Activated CD8-positive, alpha-beta T cell treated with anti-CD3 and anti-CD28 coated beads, Interleukin-2, amount 10 ng/mL, durations not matched to agents 7 days and 5 days (primary cell): ENCODE data around the gene AKT1S1. TPM values are rescaled to one million over a fixed set of nuclear protein-coding genes. Genes with fewer than 3 reads are reported as not detected.

Experiments used
- ATAC-seq: fragments of 150-1000 bp; cut with Tn5 transposase; one replicate; pipeline ENCODE4 v1.10.0; 2021; ENCODE audit warnings: moderate library complexity
- CTCF ChIA-PET: fragments of 350-600 bp; sonication (Branson Sonifier 250); formaldehyde crosslinking; loops from one replicate; lab custom pipeline; 2021; ENCODE audit warnings: antibody characterized with exemption; lab: Charles Lee
- POLR2A ChIA-PET: fragments of 350-600 bp; sonication (Branson Sonifier 250); formaldehyde crosslinking; loops from one replicate; lab custom pipeline; 2021; ENCODE audit warnings: antibody characterized with exemption; lab: Charles Lee
- DNase-seq: peaks from one replicate; pipeline ENCODE4 v3.0.0-alpha.2; 2020
- H3K27ac Mint-ChIP-seq: one replicate; pipeline ENCODE4 v1.8.0; 2021; ENCODE audit warnings: mild to moderate bottlenecking, mixed read lengths
- H3K27me3 Mint-ChIP-seq: one replicate; pipeline ENCODE4 v1.8.0; 2021; ENCODE audit warnings: low read depth, mixed read lengths
- H3K36me3 Mint-ChIP-seq: one replicate; pipeline ENCODE4 v1.8.0; 2021; ENCODE audit warnings: low read depth, mixed read lengths
- H3K4me1 Mint-ChIP-seq: one replicate; pipeline ENCODE4 v1.8.0; 2021; ENCODE audit warnings: low read depth, mixed read lengths
- H3K4me3 Mint-ChIP-seq: one replicate; pipeline ENCODE4 v1.8.0; 2021; ENCODE audit warnings: mild to moderate bottlenecking, mixed read lengths
- H3K9me3 Mint-ChIP-seq: one replicate; pipeline ENCODE4 v1.8.0; 2022; ENCODE audit warnings: mixed read lengths; ENCODE audit not compliant: insufficient read depth
- total RNA-seq, 2 experiments: library from RNA; stranded (reverse); gene quantifications; one replicate each; pipeline ENCODE4 v1.2.3, GENCODE V29; 2021

The AKT1S1 gene
- total RNA-seq, 2 experiments from 2014 or later, result 15.6 to 16.4 TPM

- ATAC-seq (no peak), DNase-seq (no peak)
- Mint-ChIP-seq H3K27ac (no peak overlapping the region), H3K4me3 (no peak overlapping the region), H3K9me3 (no peaks in the 10 kb centered on the region), H3K36me3 (peaks cover 55% of the 10 kb centered on the region), H3K4me1 (peaks cover 34% of the 10 kb centered on the region), H3K27me3 (no peaks in the 10 kb centered on the region)
- ChIA-PET POLR2A (no interaction called here), CTCF (no interaction called here)
Measured at GRCh38 chr19:49836176-49837008, 40.8 kb downstream of the AKT1S1 start.

DNA sequence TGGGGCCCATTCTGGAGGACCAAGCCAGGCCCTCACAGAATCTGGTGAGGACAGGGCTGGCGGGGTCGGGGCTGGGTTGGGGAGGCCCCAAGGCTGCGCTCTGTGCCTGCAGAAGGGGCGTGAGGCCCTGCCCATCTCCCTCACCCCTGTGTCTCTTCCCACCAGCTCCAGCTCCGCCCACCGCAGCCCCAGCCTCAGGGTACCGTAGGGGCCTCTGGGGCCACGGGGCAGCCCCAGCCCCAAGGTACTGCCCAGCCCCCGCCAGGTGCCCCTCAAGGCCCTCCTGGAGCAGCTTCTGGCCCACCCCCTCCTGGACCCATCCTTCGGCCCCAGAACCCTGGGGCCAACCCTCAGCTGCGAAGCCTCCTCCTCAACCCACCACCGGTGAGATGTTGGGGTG is 41.6 kb downstream of the AKT1S1 start:
- Mint-ChIP-seq H3K4me3 (no peak overlapping the region), H3K36me3 (peaks cover 54% of the 10 kb centered on the region), H3K4me1 (peaks cover 40% of the 10 kb centered on the region), H3K27me3 (no peaks in the 10 kb centered on the region), H3K27ac (no peak overlapping the region), H3K9me3 (no peaks in the 10 kb centered on the region)
- CTCF ChIA-PET, result no interaction called here
- DNase-seq, result no peak
- POLR2A ChIA-PET, result interaction anchor here (0.8 kb wide), 1 partner anchor 11 kb away, joined by 3 read pairs; no protein-coding TSS in a partner anchor
- no peak for ATAC-seq

GRCh38 chr19:49833599-49833998 is 43.6 kb downstream of the AKT1S1 start:
- ChIA-PET CTCF (interaction anchor here (1.1 to 2.1 kb wide), 2 partner anchors 11 to 116 kb away, joined by 3 to 5 read pairs; no protein-coding TSS in a partner anchor), POLR2A (no interaction called here)
- no peak for ATAC-seq
- no peaks in the 10 kb centered on the region for H3K9me3 Mint-ChIP-seq
- H3K27ac Mint-ChIP-seq, result peak overlapping the region; percentile 57
- no peak overlapping the region for H3K4me3 Mint-ChIP-seq
- peaks cover 40% of the 10 kb centered on the region for H3K4me1 Mint-ChIP-seq
- no peaks in the 10 kb centered on the region for H3K27me3 Mint-ChIP-seq
- no peak for DNase-seq
- peaks cover 37% of the 10 kb centered on the region for H3K36me3 Mint-ChIP-seq

- peaks cover 33% of the 10 kb centered on the region for H3K4me1 Mint-ChIP-seq
- ChIA-PET CTCF (interaction anchor here (1.1 to 2.1 kb wide), 2 partner anchors 16 to 115 kb away, joined by 3 to 5 read pairs; no protein-coding TSS in a partner anchor), POLR2A (interaction anchor here (0.7 to 1.6 kb wide), 2 partner anchors 13 to 16 kb away, joined by 3 read pairs; no protein-coding TSS in a partner anchor)
- ATAC-seq (no peak), DNase-seq (no peak)
- no peak overlapping the region for H3K4me3 Mint-ChIP-seq
- no peaks in the 10 kb centered on the region for H3K9me3 Mint-ChIP-seq
- peaks cover 32% of the 10 kb centered on the region for H3K36me3 Mint-ChIP-seq
- H3K27me3 Mint-ChIP-seq, result no peaks in the 10 kb centered on the region
- peak overlapping the region; percentile 68 for H3K27ac Mint-ChIP-seq
Measured at GRCh38 chr19:49832556-49832955, 44.6 kb downstream of the AKT1S1 start.

- Mint-ChIP-seq H3K36me3 (peaks cover 30% of the 10 kb centered on the region), H3K27me3 (no peaks in the 10 kb centered on the region), H3K9me3 (no peaks in the 10 kb centered on the region), H3K27ac (peak overlapping the region; percentile 46), H3K4me3 (no peak overlapping the region), H3K4me1 (peaks cover 29% of the 10 kb centered on the region)
- ChIA-PET CTCF (interaction anchor here (1.1 to 2.1 kb wide), 2 partner anchors 17 to 114 kb away, joined by 3 to 5 read pairs; no protein-coding TSS in a partner anchor), POLR2A (interaction anchor here (1.6 kb wide), 1 partner anchor 12 kb away, joined by 3 read pairs; no protein-coding TSS in a partner anchor)
- no peak for ATAC-seq
- DNase-seq, result no peak
Measured at GRCh38 chr19:49831592-49831991, 45.6 kb downstream of the AKT1S1 start.

GRCh38 chr19:49830766-49831165 is 46.4 kb downstream of the AKT1S1 start:
- Mint-ChIP-seq H3K27ac (no peak overlapping the region), H3K36me3 (peaks cover 34% of the 10 kb centered on the region), H3K27me3 (no peaks in the 10 kb centered on the region), H3K9me3 (no peaks in the 10 kb centered on the region), H3K4me3 (no peak overlapping the region), H3K4me1 (peaks cover 29% of the 10 kb centered on the region)
- ATAC-seq, result no peak
- no peak for DNase-seq
- CTCF ChIA-PET, result no interaction called here
- POLR2A ChIA-PET, result no interaction called here

GRCh38 chr19:49829721-49830120 is 47.4 kb downstream of the AKT1S1 start:
- Mint-ChIP-seq H3K36me3 (peaks cover 28% of the 10 kb centered on the region), H3K9me3 (no peaks in the 10 kb centered on the region)

DNA sequence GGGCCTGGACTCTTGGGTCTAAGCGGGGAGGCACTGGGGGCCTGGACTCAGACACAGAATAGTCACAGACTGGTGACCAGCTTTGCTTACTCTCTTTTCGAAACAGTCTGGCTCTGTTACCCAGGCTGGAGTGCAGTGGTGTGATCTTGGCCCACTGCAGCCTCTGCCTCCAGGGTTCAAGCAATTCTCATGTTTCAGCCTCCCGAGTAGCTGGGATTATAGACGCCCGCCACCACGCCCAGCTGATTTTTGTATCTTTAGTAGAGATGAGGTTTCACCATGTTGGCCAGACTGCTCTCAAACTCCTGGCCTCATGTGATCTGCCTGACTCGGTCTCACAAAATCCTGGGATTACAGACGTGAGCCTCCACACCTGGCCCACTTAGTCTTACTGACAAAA is 48.0 kb downstream of the AKT1S1 start:
- ChIA-PET POLR2A (no interaction called here), CTCF (no interaction called here)
- H3K9me3 Mint-ChIP-seq, result no peaks in the 10 kb centered on the region
- ATAC-seq, result no peak
- H3K27me3 Mint-ChIP-seq, result no peaks in the 10 kb centered on the region
- H3K4me1 Mint-ChIP-seq, result peaks cover 29% of the 10 kb centered on the region
- DNase-seq, result no peak
- H3K4me3 Mint-ChIP-seq, result no peak overlapping the region
- no peak overlapping the region for H3K27ac Mint-ChIP-seq
- H3K36me3 Mint-ChIP-seq, result peaks cover 26% of the 10 kb centered on the region

More at GRCh38 chr19:49829721-49830120, 47.4 kb downstream of the AKT1S1 start:
- Mint-ChIP-seq H3K27ac (no peak overlapping the region), H3K4me1 (peaks cover 29% of the 10 kb centered on the region), H3K4me3 (no peak overlapping the region), H3K27me3 (no peaks in the 10 kb centered on the region)
- DNase-seq (no peak), ATAC-seq (no peak)
- CTCF ChIA-PET, result no interaction called here
- POLR2A ChIA-PET, result no interaction called here

DNA sequence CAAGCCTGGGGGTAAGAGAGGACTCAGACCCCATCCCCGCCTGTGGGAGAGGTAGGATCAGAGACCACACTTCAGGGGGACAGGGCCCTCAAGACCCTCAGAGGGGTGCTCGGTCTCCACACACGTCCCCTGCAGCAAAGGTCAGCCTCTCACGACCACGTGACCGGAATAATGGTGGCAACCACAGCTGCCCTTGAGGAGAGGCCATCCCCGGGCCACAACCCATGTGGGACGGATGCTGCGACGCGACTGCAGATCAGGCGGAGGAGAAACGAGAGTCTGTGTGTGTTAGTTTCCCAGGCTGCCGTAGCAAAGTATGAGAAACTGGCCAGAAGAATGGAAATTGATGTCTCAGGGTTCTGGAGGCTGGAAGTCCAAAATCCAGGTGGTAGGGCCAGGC is 50.1 kb downstream of the AKT1S1 start:
- DNase-seq, result no peak
- H3K4me1 Mint-ChIP-seq, result peaks cover 11% of the 10 kb centered on the region
- no peak overlapping the region for H3K27ac Mint-ChIP-seq
- ChIA-PET CTCF (no interaction called here), POLR2A (no interaction called here)
- H3K36me3 Mint-ChIP-seq, result peaks cover 22% of the 10 kb centered on the region
- H3K4me3 Mint-ChIP-seq, result no peak overlapping the region
- H3K9me3 Mint-ChIP-seq, result no peaks in the 10 kb centered on the region
- H3K27me3 Mint-ChIP-seq, result no peaks in the 10 kb centered on the region
- ATAC-seq, result no peak

DNA sequence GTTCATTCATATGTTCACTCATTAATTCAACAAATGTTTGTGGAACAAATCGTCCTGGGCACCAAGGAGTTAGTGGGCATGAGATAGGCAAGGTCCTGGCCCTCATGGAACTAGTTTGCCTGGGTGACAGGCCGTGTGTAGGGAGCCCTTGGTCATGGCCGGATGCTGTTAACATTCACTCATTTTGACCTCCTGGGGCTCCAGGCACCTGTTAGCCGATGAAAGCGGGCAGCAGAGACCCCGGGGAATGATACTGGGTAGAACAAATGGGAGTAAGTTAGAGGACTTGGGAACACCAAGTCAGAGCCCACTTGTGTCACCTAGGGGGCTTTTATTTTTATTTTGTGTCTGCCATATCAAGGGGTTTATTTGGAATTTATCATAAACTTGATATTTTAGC is 52.5 kb downstream of the AKT1S1 start:
- DNase-seq, result no peak
- Mint-ChIP-seq H3K27me3 (no peaks in the 10 kb centered on the region), H3K36me3 (peaks cover 23% of the 10 kb centered on the region), H3K4me1 (peaks cover 4% of the 10 kb centered on the region), H3K9me3 (no peaks in the 10 kb centered on the region), H3K27ac (no peak overlapping the region), H3K4me3 (no peak overlapping the region)
- POLR2A ChIA-PET, result no interaction called here
- no peak for ATAC-seq
- CTCF ChIA-PET, result interaction anchor here (0.7 kb wide), 1 partner anchor 24 kb away, joined by 3 read pairs; no protein-coding TSS in a partner anchor

DNA sequence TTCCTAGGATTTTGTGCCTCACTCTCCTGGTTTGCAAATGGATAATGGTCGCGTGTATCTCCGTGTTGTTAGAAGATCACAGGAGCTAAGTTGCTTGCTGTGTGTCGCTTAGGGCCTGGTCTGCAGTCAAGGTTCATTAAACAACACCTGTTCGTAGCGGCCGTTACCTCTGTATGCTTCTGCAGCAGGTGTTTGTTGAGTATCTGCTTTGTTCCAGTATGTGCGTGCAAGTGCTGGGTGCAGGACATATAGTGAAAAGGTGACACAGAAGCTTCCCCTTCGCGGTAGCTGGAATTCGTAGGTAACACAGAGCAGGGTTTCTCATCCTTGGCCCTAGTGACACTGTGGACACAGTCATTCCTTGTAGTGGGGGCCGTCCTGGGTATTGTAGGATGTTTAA is 53.7 kb downstream of the AKT1S1 start:
- no peak overlapping the region for H3K4me3 Mint-ChIP-seq

DNA sequence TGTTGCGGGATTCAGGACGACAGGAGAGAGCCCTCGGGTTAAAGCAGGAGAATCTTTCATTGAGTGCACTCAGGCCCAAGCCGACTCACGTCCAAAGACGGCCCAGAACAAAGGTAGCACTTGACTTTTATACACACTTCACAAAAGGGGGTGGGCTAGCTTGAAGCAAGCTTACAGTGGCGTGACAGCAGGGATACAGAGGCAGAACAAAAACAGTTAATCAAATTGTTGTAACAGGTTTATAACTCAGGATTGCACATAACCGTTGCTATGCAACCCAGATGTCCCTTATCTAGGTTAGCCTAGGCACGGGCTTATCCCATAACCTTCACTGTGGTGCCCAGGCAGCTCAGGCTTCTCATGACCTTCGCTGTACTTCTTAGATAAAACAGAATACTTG is 57.0 kb downstream of the AKT1S1 start:
- peaks cover 20% of the 10 kb centered on the region for H3K36me3 Mint-ChIP-seq
- no peak overlapping the region for H3K27ac Mint-ChIP-seq
- POLR2A ChIA-PET, result interaction anchor here (0.5 to 0.7 kb wide), 2 partner anchors 908 to 977 kb away, joined by 3 to 6 read pairs; no protein-coding TSS in a partner anchor
- H3K9me3 Mint-ChIP-seq, result no peaks in the 10 kb centered on the region
- CTCF ChIA-PET, result no interaction called here
- peaks cover 19% of the 10 kb centered on the region for H3K4me1 Mint-ChIP-seq
- H3K27me3 Mint-ChIP-seq, result peaks cover 2% of the 10 kb centered on the region
- DNase-seq (no peak), ATAC-seq (no peak)
- H3K4me3 Mint-ChIP-seq, result no peak overlapping the region

More for the DNA sequence above, 53.7 kb downstream of the AKT1S1 start:
- POLR2A ChIA-PET, result no interaction called here
- ATAC-seq, result no peak
- no peak for DNase-seq
- CTCF ChIA-PET, result no interaction called here
- no peaks in the 10 kb centered on the region for H3K9me3 Mint-ChIP-seq
- no peak overlapping the region for H3K27ac Mint-ChIP-seq
- H3K36me3 Mint-ChIP-seq, result peaks cover 27% of the 10 kb centered on the region
- peaks cover 14% of the 10 kb centered on the region for H3K4me1 Mint-ChIP-seq
- no peaks in the 10 kb centered on the region for H3K27me3 Mint-ChIP-seq
